ENCODE data around the gene SPINK2.

Gene SPINK2

DNA sequence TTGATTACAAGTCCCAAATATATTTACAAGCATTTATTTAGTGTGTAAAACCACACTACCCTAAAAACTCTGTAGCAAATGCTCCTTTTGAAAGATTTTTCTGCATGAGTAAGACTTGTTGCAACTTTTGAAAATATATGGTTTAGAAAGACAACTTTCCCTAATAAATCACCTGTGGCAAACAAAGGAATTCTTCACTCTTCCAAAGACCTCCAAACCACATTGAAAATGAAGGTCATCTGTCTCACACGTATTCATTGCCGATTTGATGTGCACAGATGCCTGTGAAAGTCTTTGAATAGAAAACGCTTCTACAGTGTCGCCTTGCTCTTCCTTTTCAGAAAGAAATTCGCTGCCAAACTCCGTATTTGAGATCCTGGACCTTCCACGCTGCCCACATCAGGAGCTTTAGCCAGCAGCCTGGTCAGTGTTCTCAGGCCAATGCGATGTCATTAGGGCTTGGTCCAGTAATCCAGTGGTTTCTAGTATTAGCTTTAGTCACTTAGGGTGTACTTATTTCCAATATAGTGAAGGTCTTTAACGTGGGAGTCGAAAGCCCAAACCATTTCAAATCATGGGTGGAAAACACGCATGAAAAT, 22.2 kb downstream of the SPINK2 start:
- DNase-seq, result no peak

DNA sequence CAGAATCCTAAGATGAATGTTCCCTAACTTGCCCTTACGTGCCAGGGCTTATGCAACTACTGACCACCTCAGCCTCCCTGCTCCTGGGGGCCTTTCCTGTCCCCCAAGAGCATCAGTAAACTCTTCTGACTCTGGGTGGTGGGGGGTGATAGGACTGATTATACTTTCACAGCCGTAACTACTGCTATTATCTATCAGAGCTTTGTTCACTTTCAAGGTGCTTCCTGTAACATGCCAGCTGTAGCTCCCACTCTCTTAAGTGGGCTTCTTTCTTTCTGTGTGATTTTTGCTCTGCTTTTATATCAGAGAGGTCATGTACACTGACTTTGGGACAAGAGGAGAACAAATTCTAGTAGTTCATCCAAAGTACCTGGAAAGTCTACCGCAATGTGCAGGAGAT, 25.3 kb downstream of the SPINK2 start:
- DNase-seq, result no peak

DNA sequence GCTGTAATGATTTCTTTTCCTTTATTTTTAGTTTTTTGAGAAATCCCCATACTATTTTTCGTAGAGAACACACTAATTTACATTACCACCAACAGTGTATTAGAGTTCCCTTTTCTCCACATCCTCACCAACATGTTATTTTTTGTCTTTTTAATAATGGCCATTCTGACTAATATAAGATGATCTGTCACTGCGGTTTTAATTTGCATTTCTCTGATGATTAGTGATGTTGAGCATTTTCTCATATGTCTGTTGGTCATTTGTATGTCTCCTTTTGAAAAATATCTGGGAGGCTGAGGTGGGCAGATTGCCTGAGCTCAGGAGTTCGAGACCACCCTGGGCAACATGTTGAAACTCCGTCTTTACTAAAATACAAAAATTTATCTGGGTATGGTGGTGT, 30.2 kb downstream of the SPINK2 start:
- no peak for DNase-seq

DNA sequence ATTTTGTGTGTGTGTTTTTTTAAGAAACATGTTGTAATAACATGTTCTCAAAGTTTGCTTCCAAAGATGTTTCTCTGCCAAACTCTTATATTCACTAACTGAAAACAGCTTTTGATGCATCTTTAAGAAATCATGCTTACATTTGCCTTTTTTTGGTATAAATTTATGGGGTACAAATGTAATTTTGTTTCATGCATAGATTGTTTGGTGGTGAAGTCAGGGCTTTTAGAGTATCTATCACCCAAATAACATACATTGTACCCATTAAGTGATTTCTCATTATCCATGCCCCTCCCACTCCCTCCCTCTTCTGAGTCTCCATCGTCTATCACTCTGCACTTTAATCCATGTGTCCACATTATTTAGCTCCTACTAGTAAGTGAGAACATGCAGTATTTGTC, 30.8 kb downstream of the SPINK2 start:
- no peak for DNase-seq

DNA sequence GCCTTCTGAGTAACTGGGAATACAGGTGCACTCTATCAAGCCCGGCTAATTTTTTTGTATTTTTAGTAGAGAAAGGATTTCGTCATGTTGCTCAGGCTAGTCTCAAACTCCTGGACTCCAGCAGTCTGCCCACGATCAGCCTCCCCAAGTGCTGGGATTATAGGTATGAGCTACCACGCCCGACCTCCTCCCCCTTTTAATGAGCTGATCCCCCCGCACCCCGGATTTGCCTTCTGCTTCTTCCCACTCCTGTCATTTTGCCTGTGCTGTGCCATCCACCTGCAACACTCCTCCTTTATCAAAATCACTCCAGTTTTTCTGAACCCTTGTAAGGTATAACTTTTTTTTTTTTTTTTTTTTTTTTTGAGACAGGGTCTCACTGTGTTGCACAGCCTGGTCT, 33.4 kb downstream of the SPINK2 start:
- no peak for DNase-seq

DNA sequence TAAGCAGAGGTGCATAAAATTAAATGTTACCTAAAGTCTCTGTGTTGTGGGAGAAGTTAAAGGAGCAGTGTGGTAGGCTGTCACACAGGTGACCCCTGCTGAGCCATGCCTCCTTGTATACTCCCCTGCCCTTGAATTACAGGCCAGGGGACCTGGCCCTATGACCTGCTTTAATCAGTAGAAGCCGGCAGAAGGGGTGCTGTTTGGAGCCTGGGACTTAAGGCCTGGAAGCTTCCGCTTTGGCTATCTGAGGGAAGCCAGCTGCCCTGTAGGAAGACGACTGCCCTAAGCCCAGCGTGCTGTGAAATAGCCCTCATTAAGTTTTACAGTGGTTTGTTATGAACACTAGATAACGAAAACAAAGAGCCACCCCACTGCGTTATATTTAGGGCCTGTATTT, 34.1 kb downstream of the SPINK2 start:
- DNase-seq, result no peak

DNA sequence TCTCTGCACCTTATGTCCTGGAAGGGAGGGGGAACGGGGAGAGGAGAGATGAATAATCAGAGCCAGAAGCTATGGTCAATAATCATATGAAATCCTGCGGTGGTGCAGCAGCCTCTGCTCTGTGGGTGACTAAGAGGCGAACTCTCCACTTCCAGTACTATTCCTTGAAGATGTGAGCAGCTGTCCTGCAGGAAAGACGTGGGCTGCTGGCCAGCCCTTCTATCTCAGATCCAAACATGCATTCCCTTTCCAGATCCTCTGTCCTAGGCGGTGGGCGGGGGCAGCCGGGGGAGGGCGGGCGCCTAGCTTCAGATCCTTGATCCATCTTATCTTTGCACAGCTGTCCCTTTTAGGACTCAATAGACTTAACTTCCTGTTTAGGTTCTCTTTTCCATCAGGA, 34.5 kb downstream of the SPINK2 start:
- DNase-seq, result no peak

DNA sequence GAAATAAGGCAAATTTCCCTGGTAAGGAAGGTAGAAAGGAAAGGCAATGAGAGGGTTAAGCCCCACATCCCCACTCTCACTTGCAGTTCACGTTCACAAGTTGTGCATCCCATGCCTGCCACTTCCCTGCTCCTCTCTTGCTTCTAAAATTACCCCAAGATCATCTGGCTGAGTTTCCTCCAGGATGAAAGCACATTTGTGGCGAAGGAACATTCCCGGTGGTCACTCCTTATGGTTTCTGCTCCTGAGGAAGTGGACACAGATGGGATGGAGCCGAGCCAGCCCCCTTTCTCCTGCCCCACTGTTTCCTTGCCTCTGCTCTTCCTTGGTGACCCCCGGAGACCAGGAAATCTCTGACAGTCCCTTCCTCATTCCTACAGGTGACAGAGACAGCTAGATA, 37.5 kb downstream of the SPINK2 start:
- no peak for DNase-seq

DNA sequence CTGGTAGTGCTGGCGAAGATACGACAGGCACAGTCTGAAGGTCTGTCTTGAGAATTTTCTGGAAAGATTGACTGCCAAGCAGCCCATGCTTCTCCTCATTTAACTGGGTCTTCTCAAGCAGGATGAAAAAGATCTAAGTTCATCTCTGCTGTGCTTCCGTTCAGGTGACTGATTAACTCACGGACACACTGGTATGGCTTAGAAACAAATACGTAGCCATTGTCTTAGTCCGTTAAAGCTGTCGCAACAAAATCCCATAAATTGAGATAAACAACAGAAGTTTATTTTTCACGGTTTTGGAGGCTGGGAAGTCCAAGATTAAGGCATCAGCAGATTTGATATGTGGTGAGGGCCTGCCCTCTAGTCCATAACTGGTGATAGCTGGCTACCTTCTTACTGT, 39.5 kb downstream of the SPINK2 start:
- DNase-seq, result no peak

DNA sequence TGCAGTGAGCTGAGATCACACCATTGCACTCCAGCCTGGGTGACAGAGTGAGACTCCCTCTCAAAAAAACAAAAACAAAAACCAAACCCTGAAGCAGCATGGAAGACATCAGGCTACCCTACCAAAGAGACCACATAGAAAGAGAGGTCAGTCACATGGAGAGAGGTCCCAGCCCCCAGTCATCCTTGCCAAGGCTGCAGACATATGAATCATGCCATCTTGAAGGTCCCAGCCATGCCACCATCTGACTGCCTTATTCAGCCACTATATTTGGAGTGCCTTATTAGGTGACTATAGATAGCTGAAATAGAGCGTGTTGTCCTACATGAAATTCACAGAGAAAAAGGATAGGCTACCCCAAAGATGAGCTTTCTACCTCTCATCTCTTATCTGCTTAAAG, 48.2 kb downstream of the SPINK2 start:
- DNase-seq, result no peak

DNA sequence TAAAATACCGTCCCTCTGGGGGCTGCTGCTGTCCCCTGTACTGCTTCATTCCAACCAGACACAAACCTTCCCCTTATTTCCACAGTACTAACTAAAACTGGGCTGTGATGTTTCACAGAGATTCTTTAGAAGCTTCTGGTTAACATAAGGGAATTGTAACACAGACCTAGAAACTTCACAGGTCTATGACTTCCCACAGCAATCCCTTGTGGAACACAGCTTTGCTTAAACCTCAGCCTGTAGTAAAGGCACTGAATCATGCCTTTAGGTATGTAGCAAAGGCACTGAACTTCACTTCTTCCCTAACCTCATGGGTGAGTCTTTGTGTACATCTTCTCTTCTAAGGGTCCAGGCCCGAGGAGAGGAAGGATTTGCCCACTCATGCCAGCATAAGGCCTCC, 49.4 kb downstream of the SPINK2 start:
- no peak for DNase-seq

DNA sequence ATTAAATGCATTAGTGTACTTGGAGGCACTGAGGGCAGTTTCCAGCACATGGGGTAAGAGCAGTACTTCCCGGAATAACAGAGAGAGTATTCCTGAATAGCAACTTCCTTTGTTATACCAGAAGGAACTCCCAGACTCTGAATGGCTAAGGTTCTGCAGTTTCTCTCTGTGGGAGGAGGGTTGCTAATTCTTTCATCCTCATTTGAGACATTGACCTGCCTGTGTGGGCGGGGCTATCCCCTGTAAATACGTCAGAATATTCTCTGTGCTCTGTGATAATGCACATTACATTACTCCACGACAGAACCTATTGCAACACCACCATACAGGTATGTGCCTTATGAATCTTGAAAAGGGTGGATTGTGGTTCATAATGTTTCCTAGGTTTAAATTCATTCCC, 52.7 kb downstream of the SPINK2 start:
- DNase-seq, result no peak

DNA sequence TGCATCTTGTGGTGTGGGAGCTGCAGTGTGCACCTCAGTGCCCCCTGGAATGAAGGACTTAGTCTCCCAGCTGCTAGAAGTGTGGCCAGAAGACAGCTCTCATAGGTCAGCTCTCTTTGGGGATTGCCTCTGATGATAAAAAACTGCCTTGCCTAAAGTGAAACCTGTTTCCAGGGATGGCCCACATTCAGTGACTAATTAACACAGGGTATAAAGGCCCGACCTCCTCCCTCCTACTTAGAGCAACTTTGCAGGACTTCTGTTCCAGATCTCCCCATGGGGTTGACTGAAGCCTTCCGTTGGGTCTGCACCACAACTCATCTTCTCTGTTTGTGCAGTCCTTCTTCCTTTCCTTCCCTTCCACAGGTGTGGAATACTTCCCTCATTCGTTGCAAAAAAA, 53.2 kb downstream of the SPINK2 start:
- DNase-seq, result no peak

DNA sequence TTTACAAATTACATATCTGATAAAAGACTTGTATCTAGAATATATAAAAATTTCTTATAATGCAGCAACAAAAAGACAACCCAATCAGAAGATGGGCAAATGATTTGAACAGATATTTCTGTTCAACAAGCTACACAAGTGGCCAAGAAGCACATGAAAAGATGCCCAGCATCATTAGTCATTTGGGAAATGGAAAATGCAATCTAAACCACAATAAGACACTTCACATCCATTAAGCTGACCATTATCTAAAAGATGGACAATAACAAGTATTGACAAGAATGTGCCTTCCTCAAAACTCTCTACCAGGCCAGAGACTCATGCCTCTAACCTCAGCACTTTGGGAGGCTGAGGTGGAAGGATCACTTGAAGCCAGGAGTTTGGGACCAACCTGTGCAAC, 53.9 kb downstream of the SPINK2 start:
- DNase-seq, result no peak

DNA sequence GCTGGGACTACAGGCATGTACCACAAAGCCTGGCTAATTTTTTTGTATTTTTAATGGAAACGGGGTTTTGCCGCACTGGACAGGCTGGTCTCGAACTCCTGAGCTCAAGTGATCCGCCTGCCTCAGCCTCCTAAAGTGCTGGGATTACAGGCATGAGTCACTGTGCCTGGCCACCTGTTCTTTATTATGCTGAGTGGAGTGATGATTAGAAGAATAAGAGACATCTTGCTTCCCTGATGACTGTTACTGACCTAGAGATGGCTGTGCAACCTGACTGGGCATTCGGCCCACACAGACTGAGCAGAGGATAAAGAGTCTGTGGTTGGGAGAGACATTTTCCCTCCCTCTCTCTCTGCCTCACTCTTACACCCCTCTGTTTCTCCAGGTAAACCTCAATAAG, 56.7 kb downstream of the SPINK2 start:
- no peak for DNase-seq

DNA sequence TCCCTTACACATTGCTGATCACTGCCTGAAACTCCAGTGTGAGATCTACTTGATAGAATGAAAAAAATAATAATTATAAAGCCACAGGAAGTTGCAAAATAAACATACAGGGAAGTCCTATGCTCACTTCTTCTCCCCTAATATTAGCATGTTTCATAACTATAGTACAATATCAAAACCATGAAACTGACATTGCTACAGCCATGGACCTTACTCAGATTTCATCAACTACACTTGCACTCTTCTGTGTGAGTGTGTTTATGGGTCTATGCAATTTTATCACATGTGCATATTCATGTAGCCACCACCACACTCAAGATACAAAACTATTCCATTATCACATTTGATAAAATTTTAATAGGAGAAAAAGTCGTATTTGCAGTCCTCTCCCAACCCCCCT, 57.3 kb downstream of the SPINK2 start:
- no peak for DNase-seq

DNA sequence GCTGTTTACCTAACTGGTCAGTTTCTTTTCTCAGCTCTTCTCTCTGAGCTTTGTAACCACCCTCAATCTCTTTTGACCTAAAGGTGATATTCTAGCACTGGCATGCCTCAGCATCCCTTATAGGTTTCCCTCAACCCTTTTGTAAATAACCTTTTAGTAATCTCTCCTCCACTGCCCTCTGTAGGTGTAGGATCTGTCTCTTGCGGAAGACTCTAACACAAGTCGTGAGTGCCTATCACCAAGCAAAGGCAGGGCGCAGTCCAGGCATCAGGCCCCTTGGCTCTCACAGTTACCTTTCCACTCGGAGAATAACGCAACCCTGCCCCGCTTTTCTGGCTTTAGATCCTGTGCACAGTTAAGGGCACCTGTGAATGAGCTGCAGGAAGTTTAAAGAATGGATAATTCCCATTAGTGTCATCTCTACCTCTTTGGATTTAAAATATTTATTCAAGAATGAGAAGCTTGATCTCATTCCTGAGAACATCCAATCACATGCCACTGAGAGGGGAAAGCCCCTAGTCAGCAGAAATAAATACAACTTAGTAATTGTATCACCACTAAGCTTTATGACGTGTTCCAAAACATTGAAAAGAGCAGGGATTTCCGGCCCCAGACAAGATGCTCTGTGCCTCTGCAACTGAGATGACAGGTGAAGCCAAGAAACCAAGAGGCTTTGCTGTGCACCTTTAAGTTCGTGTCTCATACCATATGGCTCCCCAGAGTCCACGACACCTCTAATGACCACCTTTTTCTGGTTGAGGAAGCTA, 58.8 kb downstream of the SPINK2 start:
- DNase-seq, result no peak

DNA sequence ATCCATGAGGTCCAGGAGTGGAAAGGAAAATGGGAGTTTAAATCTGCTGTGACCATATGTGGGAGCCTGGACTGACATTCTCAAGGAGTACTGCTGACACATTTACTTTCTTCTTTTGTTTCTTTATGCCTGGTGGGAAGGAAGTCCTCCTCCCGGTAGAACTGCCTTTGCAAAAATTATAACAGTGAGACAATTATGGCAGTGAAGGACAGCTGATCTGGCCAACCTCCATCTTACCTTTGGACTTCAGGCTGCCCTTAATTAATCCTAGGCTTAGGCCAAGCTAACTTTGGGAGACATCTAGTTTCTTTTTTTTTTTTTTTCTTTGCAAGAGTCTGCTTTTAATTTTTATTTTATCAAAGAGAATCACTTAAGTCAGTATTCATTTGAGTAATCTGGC, 61.3 kb downstream of the SPINK2 start:
- no peak for DNase-seq
